HG03095 (cell line): ENCODE measurements around the gene TFPI.

Source experiments
- ATAC-seq: cut with Tn5 transposase; IDR thresholded peaks from one replicate; pipeline ENCODE4 v1.9.1; 2021; ENCODE audit warnings: moderate library complexity; ENCODE audit not compliant: unreplicated experiment

TFPI gene

DNA sequence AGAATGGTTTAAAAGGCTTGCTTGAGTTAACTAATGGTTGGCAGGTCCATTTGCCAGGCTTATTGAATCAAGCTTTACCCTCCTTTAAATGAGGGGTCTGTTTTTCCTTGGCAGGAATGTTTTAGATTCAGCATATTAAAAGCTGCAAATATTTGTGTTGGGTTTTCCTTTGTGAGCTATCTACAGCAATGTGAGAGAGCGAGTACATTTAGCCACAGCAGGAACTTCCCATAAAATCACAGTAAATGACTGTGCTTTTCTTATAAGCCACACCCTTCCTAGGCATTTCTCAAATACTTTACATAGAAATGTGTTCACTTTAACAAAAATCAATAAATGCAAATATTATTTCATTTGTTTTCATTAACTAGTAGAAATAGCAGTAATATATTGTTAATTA is 130.1 kb downstream of the TFPI start:
- no peak for ATAC-seq

DNA sequence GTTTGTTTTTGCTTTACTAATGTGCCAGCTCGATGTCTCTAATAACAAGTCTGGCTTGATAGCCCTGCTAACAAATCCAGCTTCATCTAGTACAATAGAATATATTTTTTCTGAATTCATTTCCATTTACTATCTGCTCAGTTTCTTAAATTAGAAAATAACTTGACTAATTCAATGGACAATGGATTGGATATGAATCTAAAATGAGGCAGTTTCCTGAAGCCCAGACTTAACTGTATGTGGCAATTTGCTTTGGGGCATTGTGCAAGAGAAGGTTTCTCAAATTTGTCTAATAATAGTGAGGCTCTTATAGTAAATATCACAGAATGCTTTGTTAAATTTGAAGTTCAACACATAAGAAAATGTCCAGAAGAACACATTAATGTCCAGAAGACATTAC is 132.0 kb downstream of the TFPI start:
- ATAC-seq, result no peak

DNA sequence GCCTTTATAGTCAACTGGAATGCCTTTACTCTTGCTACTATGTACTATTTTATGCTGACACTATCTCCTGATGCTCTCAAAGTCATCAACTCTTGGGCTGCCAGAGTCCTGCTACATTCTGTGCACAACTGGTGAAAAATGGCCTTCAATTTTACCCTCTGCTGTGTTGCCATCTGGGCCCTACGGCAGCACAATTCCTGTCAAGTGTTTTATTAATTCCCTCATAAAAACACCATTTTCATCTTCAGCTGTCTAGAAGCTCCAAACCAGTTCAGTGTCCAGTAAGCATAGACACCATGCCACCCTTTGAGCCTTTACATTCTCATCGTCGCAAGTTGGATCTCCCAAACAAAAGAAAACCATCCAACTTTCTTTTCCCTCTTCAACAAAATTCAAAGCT is 132.7 kb downstream of the TFPI start:
- no peak for ATAC-seq

DNA sequence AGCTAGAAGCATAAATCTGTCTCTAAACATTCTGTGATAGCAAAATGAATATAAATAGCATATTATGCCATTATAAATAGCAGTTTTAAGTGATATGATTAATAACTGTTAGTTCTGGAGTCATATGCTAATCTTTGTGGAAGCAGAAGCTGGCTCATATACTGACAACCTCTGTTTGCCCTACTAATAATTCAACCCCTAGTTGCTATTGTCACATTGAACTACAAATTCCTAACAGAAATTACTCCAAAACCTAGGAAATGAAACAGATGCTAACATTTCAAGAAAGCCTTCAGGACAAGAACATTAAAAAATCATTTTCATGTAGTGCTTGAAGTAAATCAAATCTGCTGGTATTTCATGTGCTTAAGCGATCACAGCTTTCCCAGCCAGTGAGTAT is 134.4 kb downstream of the TFPI start:
- ATAC-seq, result no peak

DNA sequence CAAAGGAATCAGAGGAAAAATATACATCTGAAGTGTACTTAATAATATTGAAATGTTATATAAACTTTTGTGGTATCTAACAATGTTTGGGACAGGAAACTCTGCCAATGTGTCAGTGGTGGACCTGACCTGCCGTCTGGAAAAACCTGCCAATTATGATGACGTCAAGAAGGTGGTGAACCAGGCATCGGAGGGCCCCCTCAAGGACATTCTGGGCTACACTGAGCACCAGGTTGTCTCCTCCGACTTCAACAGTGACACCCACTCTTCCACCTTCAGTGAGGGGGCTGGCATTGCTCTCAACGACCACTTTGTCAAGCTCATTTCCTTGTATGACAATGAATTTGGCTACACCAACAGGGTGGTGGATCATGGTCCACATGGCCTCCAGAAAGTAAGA is 138.8 kb downstream of the TFPI start:
- no peak for ATAC-seq
